Measurements from ENCODE around the gene SENP1.

The SENP1 gene

DNA sequence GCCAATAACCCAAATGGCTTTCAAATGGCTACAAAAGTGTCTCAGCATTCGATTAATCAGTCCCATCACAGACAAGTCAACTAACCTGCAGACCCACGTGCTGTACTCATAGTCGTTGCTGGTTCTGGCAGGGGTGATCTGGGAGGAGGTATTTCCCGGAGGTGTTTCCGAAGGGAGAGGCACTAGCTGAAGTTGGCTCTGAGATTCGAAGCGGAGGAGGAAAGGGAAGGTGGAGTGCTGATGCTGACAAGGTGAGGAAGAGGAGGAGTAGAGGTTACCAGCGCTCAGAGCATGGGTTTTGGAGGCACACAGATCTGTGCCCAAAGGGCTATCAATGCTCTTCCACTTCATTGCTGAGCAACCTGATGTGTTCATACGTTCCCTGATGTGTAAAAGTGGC is 81.1 kb downstream of the SENP1 start:
- DNase-seq: no peak
- H3K4me3 Mint-ChIP-seq: no peak overlapping the region
- no peaks in the 10 kb centered on the region for H3K9me3 Mint-ChIP-seq
- peaks cover 41% of the 10 kb centered on the region for H3K27me3 Mint-ChIP-seq
- no peaks in the 10 kb centered on the region for H3K4me1 Mint-ChIP-seq
- ATAC-seq: no peak
- H3K27ac Mint-ChIP-seq: no peak overlapping the region

DNA sequence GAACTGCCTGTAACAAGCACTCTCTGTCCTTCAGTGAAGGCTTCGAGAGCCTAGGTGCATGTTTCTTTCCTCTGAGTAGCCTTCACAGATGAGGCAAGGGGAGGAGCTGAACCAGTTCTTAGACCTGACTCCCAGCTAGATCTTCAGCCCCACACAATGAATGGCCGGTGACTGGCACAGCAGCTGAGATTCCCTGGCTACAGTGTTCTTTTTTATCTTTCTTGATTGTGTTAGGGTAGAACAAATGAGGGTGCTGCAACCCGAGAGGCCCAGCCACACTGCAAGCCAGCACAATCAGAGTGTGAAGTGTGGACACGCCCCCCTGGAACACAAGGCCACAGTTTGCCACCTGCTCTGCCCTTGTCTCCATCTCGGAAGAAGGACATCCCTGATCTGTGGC is 82.5 kb downstream of the SENP1 start:
- H3K4me1 Mint-ChIP-seq: no peaks in the 10 kb centered on the region
- peaks cover 53% of the 10 kb centered on the region for H3K27me3 Mint-ChIP-seq
- H3K9me3 Mint-ChIP-seq: no peaks in the 10 kb centered on the region
- ATAC-seq (no peak), DNase-seq (no peak)
- H3K4me3 Mint-ChIP-seq: no peak overlapping the region
- H3K27ac Mint-ChIP-seq: no peak overlapping the region

- DNase-seq (no peak), ATAC-seq (no peak)
- Mint-ChIP-seq H3K4me1 (no peaks in the 10 kb centered on the region), H3K9me3 (no peaks in the 10 kb centered on the region), H3K4me3 (no peak overlapping the region), H3K27ac (no peak overlapping the region), H3K27me3 (peaks cover 53% of the 10 kb centered on the region)
Observed at GRCh38 chr12:48022676-48023385, 83.0 kb downstream of the SENP1 start.

DNA sequence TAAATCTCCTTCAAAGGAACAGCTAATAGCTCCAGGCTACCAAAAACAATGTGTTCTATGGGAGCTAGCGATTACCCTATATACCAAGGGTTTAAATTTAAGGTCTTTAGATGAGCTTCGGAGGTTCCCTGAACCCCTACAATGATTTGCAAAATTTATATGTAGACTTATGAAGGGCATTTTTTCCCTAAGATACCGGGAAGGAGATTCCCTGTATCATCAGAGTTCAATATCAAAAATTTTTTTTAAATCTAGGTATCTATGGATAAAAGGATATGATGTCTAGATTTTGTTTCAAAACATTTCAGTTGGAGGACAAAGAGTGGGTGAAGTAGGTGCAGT is 83.7 kb downstream of the SENP1 start:
- Mint-ChIP-seq H3K4me1 (no peaks in the 10 kb centered on the region), H3K27me3 (peaks cover 55% of the 10 kb centered on the region), H3K27ac (no peak overlapping the region), H3K4me3 (no peak overlapping the region), H3K9me3 (no peaks in the 10 kb centered on the region)
- DNase-seq (no peak), ATAC-seq (no peak)

DNA sequence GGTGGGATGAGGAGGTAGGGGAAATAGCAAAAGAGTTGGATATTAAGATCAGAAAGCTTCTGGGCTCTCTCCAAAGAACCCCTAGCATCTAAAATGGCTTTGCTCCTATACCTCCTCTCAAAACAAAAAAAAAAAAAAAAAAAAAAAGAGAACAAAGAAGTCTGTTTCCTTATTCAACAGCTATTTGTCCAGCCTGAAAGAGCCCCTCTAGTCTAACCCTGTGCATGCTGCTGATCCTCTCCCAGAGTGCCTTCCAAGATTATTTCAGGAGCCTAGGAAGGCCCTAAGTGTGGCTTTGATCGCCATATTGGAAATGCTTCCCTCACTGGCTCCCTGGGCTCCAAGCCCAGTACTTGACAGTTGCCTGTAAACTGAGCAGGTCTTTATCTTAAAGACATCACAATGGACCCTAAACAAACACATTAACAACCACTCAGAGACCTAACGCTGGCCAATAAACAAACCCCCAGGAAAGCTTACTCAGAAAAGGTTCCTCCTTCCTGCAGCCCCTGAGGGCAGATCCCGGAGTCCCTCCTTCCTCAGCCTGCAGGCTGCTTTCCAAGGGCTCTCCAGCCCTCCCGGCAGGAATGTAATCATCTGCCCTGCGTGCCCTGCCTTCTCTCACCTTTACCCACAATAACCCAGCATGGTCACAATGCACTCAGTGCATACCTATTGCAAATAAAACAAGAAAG is 84.2 kb downstream of the SENP1 start:
- Mint-ChIP-seq H3K27me3 (peaks cover 59% of the 10 kb centered on the region), H3K4me3 (no peak overlapping the region), H3K27ac (no peak overlapping the region), H3K9me3 (no peaks in the 10 kb centered on the region), H3K4me1 (no peaks in the 10 kb centered on the region)
- DNase-seq (no peak), ATAC-seq (no peak)

- Mint-ChIP-seq H3K27ac (no peak overlapping the region), H3K27me3 (peaks cover 71% of the 10 kb centered on the region), H3K9me3 (no peaks in the 10 kb centered on the region), H3K4me3 (no peak overlapping the region), H3K4me1 (no peaks in the 10 kb centered on the region)
- ATAC-seq: no peak
- no peak for DNase-seq
Observed at GRCh38 chr12:48019639-48020265, 86.1 kb downstream of the SENP1 start.

- H3K27me3 Mint-ChIP-seq: peaks cover 72% of the 10 kb centered on the region
- H3K4me3 Mint-ChIP-seq: no peak overlapping the region
- ATAC-seq: no peak
- no peaks in the 10 kb centered on the region for H3K9me3 Mint-ChIP-seq
- no peak for DNase-seq
- H3K27ac Mint-ChIP-seq: no peak overlapping the region
- H3K4me1 Mint-ChIP-seq: no peaks in the 10 kb centered on the region
Observed at GRCh38 chr12:48018618-48018995, 87.3 kb downstream of the SENP1 start.

GRCh38 chr12:48017921-48018617 is 87.8 kb downstream of the SENP1 start:
- no peak overlapping the region for H3K4me3 Mint-ChIP-seq

DNA sequence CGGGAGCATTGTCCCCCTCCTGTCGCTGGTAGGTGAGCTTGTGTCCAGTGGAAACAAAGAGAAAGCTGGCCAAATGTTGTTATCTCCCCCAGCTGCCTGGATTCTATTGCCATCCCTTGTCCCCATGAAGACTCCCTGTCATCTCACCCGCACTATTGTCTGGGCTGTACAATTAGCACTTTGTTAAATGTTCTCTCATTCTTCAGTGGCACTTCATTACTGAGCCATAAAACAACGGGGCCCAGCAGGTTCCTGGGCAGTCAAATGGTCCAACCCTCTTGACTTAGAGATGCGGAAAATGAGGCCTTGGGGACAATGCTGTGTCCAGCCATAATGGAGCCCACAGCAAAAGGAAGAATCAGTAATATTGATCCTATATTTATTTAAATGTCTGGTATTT is 88.4 kb downstream of the SENP1 start:
- Mint-ChIP-seq H3K9me3 (no peaks in the 10 kb centered on the region), H3K4me1 (no peaks in the 10 kb centered on the region), H3K27me3 (peaks cover 63% of the 10 kb centered on the region), H3K27ac (no peak overlapping the region), H3K4me3 (no peak overlapping the region)
- DNase-seq: no peak
- ATAC-seq: no peak

More at GRCh38 chr12:48017921-48018617, 87.8 kb downstream of the SENP1 start:
- no peak overlapping the region for H3K27ac Mint-ChIP-seq
- no peaks in the 10 kb centered on the region for H3K4me1 Mint-ChIP-seq
- DNase-seq (no peak), ATAC-seq (no peak)
- H3K9me3 Mint-ChIP-seq: no peaks in the 10 kb centered on the region
- peaks cover 69% of the 10 kb centered on the region for H3K27me3 Mint-ChIP-seq

GRCh38 chr12:48016373-48017020 is 89.4 kb downstream of the SENP1 start:
- DNase-seq (no peak), ATAC-seq (no peak)
- H3K4me3 Mint-ChIP-seq: no peak overlapping the region
- no peak overlapping the region for H3K27ac Mint-ChIP-seq
- H3K27me3 Mint-ChIP-seq: peaks cover 54% of the 10 kb centered on the region
- H3K4me1 Mint-ChIP-seq: no peaks in the 10 kb centered on the region
- H3K9me3 Mint-ChIP-seq: no peaks in the 10 kb centered on the region

DNA sequence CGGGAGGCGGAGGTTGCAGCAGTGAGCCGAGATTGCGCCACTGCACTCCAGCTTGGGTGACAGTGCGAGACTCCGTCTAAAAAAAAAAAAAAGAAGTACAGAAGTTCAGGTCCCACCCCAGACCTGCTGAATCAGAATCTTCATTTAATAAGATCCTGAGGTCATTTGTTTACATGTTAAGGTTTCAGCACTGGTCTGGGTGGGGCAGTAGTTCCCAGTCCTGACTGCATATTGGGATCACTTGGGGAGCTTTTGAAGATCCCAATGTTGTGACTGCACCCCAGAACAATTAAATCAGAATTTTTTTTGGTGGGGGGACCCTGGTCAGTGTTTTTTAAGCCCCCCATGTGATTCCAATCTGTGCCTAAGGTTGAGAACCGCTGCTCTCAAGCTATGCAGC is 89.9 kb downstream of the SENP1 start:
- H3K4me1 Mint-ChIP-seq: no peaks in the 10 kb centered on the region
- H3K27me3 Mint-ChIP-seq: peaks cover 54% of the 10 kb centered on the region
- no peak for ATAC-seq
- H3K4me3 Mint-ChIP-seq: no peak overlapping the region
- DNase-seq: no peak
- H3K9me3 Mint-ChIP-seq: no peaks in the 10 kb centered on the region
- no peak overlapping the region for H3K27ac Mint-ChIP-seq

GRCh38 chr12:48015129-48015528 is 90.8 kb downstream of the SENP1 start:
- Mint-ChIP-seq H3K27ac (no peak overlapping the region), H3K4me1 (no peaks in the 10 kb centered on the region), H3K9me3 (no peaks in the 10 kb centered on the region), H3K4me3 (no peak overlapping the region), H3K27me3 (peaks cover 62% of the 10 kb centered on the region)
- DNase-seq (no peak), ATAC-seq (no peak)

GRCh38 chr12:48013287-48013686 is 92.6 kb downstream of the SENP1 start:
- peaks cover 66% of the 10 kb centered on the region for H3K27me3 Mint-ChIP-seq
- H3K9me3 Mint-ChIP-seq: no peaks in the 10 kb centered on the region
- H3K27ac Mint-ChIP-seq: no peak overlapping the region
- no peaks in the 10 kb centered on the region for H3K4me1 Mint-ChIP-seq
- DNase-seq: no peak
- ATAC-seq: no peak
- no peak overlapping the region for H3K4me3 Mint-ChIP-seq

DNA sequence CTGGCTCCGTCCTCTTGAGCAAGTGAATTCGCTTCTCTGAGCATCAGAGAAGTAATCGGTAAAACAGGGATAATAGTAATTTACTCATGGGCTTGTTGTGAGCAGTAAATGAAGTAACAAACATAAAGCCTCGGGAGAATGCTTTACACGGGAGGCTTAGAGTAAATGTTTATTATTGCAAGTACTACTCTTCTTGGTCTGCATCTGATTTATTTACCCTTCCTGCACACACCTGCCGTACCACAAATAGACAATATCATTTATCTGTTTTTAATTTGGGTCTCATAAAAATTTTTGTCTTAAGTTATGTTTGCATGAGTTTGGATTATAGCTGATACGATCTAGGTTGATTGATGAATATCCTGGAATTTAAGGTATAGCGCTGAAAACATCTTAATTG is 93.8 kb downstream of the SENP1 start:
- DNase-seq (no peak), ATAC-seq (no peak)
- Mint-ChIP-seq H3K4me3 (no peak overlapping the region), H3K9me3 (no peaks in the 10 kb centered on the region), H3K27ac (no peak overlapping the region), H3K27me3 (peaks cover 68% of the 10 kb centered on the region), H3K4me1 (no peaks in the 10 kb centered on the region)

DNA sequence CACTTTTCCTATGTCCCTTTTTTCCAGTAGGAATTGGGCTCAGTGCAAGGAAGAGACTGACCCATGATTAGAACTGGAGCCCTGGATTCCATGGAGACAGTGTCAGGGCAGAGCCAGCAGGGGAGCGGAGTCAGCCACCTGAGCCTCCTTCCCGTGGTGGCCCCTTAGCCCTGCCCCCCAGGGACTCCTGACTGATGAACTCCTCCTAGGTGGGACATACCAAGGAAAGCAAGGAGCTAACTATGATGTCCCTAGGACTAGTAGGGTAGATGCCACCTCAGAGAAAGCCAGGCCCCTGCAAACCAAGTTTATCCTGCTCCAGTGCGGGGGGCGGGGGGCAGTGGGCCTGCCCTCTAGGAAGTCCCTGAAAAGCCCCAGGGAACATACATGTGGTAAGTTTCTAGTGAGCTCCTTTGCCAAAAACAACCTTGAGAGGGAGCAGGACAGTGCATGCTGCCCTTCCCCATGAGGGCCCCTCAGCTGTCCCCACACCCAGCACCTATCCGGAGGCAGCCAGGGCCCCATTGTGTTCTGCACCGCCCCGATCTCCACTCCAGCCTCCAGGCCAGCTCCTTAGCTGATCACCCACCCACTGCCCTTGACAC is 95.4 kb downstream of the SENP1 start:
- DNase-seq: no peak
- peaks cover 3% of the 10 kb centered on the region for H3K4me1 Mint-ChIP-seq
- H3K27ac Mint-ChIP-seq: no peak overlapping the region
- H3K4me3 Mint-ChIP-seq: no peak overlapping the region
- no peaks in the 10 kb centered on the region for H3K9me3 Mint-ChIP-seq
- no peak for ATAC-seq
- H3K27me3 Mint-ChIP-seq: peaks cover 69% of the 10 kb centered on the region
